Activated CD4-positive, alpha-beta memory T cell treated with anti-CD3 and anti-CD28 coated beads for 36 hours (primary cell): ENCODE data around the gene HOXC4. TPM values are rescaled to one million over a fixed set of nuclear protein-coding genes. Genes with fewer than 3 reads are reported as not detected.
A peak's percentile ranks its signal among the peaks of the same experiment; 100 is the strongest.

ENCODE experiments used
- CTCF ChIA-PET: fragments of 350-600 bp; sonication (Branson Sonifier 250); formaldehyde crosslinking; loops from one replicate; lab custom pipeline; 2021; ENCODE audit warnings: antibody characterized with exemption, inconsistent platforms; lab: Charles Lee
- POLR2A ChIA-PET: fragments of 350-600 bp; sonication (Branson Sonifier 250); formaldehyde crosslinking; loops from one replicate; lab custom pipeline; 2021; ENCODE audit warnings: antibody characterized with exemption; lab: Charles Lee
- DNase-seq: peaks from one replicate; pipeline ENCODE4 v3.0.0-alpha.2; 2020
- H3K27ac Mint-ChIP-seq: one replicate; pipeline ENCODE4 v1.8.0; 2021; ENCODE audit warnings: mixed read lengths
- H3K27me3 Mint-ChIP-seq: one replicate; pipeline ENCODE4 v1.8.0; 2021; ENCODE audit warnings: mixed read lengths
- H3K36me3 Mint-ChIP-seq: one replicate; pipeline ENCODE4 v1.8.0; 2021; ENCODE audit warnings: mixed read lengths
- H3K4me1 Mint-ChIP-seq: one replicate; pipeline ENCODE4 v1.8.0; 2021; ENCODE audit warnings: low read depth, mixed read lengths
- H3K4me3 Mint-ChIP-seq: one replicate; pipeline ENCODE4 v1.8.0; 2021; ENCODE audit warnings: mild to moderate bottlenecking, mixed read lengths
- H3K9me3 Mint-ChIP-seq: one replicate; pipeline ENCODE4 v1.8.0; 2021; ENCODE audit warnings: mixed read lengths
- intact Hi-C: fragments of 100-400 bp; cut with micrococcal nuclease; formaldehyde crosslinking; loops from one replicate; pipeline ENCODE4 v1.15.1; 2023
- total RNA-seq, 2 experiments: library from RNA; stranded (reverse); gene quantifications; one replicate each; pipeline ENCODE4 v1.2.3, GENCODE V29; 2021

Gene HOXC4
- total RNA-seq, 2 experiments from 2014 or later: 0.17 TPM; not detected in 1

DNA sequence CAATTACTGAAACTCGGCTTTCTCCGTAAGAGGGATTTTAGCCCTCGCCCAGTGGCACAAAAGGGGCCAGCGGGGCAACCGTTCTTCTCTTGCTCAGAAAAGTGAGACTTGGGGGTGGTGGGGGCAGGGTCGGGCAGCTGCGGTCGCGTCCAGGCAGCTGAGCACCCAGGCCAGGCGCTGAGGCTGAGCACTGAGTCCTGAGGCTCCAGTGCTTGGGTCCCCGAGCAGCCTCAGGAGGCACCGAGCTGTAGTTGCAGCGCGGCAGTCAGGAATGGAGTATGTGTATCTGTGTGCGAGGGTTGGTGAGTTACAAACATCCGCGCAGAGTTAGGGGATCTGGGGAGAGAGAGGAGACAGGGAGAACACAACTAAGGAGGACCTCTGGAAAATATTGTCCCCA, 29.5 kb upstream of the HOXC4 start:
- POLR2A ChIA-PET: no interaction called here
- no peak for DNase-seq
- Mint-ChIP-seq H3K27ac (no peak overlapping the region), H3K9me3 (no peaks in the 10 kb centered on the region), H3K36me3 (no peaks in the 10 kb centered on the region), H3K4me3 (no peak overlapping the region), H3K27me3 (peaks cover 71% of the 10 kb centered on the region), H3K4me1 (peaks cover 7% of the 10 kb centered on the region)
- CTCF ChIA-PET: interaction anchor here (1.0 to 2.7 kb wide), 6 partner anchors 8 to 190 kb away, joined by 3 to 24 read pairs (median 6); partner anchors contain the start of genes HOXC5 and HOXC8
- intact Hi-C loops: no loop called here

DNA sequence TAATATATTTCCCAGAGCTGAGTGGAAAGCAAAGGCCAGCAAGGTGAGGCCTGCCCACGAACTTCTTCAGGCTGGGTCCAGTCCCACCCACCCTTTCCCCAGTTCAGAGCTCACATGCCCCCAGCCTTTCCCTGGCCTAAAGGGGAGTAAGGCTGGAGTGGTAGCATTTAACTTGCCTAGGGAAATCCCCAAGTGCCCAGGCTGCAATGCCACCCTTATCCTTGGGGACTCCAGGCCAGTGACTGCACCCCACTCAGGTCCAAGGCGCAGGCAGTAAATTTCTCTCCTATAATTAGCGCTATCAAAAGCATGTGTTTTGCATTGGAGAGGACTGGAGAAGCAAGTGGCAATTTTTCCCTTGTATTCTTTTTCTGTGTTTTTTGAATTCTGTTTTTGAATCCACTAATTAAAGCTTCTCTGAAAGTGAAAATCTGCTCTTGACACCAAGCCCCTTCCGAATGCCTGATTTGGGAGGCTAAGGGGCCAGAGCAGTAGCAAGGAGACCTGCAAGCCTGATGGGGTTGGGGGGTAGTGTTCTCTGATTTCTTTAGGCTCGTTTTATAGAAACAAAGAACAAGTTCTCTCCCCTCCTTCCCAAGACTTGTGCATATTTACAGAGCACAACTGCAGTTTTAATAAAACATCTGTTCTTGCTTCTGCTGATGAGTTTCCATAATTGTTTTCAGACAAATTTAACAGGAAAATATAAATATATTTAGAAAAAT, 28.9 kb upstream of the HOXC4 start:
- ChIA-PET CTCF (interaction anchor here (1.3 to 1.6 kb wide), 4 partner anchors 40 to 181 kb away, joined by 3 to 6 read pairs (median 4); partner anchors contain the start of gene HOXC10), POLR2A (no interaction called here)
- Mint-ChIP-seq H3K36me3 (no peaks in the 10 kb centered on the region), H3K4me3 (no peak overlapping the region), H3K27ac (no peak overlapping the region), H3K9me3 (no peaks in the 10 kb centered on the region), H3K27me3 (peaks cover 72% of the 10 kb centered on the region), H3K4me1 (peaks cover 11% of the 10 kb centered on the region)
- intact Hi-C loops: no loop called here
- no peak for DNase-seq

GRCh38 chr12:54025499-54026405, 27.9 kb upstream of the HOXC4 start:
- Mint-ChIP-seq H3K9me3 (no peaks in the 10 kb centered on the region), H3K27me3 (peaks cover 73% of the 10 kb centered on the region), H3K36me3 (no peaks in the 10 kb centered on the region), H3K4me1 (peaks cover 12% of the 10 kb centered on the region), H3K27ac (no peak overlapping the region), H3K4me3 (no peak overlapping the region)
- ChIA-PET POLR2A (no interaction called here), CTCF (interaction anchor here (1.3 to 2.0 kb wide), 2 partner anchors 41 to 176 kb away, joined by 3 to 6 read pairs; partner anchors contain the start of gene HOXC10)
- DNase-seq: no peak
- intact Hi-C loops: no loop called here

DNA sequence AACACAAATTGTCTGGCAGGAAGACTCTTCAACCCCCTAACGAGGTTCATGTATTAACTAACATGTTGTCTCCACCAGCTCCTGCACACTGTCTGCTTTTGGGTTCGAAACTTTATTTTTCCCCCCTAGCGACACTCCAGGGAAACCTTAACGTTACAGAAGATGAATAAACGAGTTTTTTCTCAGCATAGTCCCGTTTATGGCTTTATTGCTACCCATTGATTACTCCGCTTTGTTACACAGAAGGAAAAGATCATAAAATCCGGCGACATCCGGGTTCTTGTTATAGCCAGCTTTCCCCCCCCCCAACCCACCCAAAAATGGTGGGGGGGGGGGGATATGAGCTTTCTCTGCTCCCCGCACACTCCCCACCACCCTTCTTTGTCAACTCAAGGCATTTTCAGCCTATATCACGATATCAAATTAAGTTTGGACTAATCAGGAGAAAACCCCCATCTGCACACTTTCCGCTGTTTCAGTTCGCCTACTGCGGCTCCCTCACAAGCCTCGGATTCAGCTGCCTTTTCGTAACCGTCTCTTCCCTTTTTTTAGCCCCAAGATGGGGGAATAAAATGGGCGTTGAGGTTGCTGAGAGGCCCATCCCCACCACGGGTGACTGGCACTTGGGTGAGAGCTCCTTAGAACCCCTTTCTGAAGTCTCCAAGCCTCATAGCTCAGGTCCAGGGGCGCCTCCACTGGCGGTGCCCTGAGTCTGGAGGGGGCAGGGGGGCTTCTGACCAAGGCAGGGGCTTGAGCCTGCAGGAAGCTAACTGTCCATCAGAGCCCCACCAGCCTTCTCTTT, 26.8 kb upstream of the HOXC4 start:
- Mint-ChIP-seq H3K4me1 (peaks cover 12% of the 10 kb centered on the region), H3K27ac (no peak overlapping the region), H3K9me3 (no peaks in the 10 kb centered on the region), H3K4me3 (no peak overlapping the region), H3K36me3 (no peaks in the 10 kb centered on the region), H3K27me3 (peaks cover 73% of the 10 kb centered on the region)
- ChIA-PET POLR2A (no interaction called here), CTCF (interaction anchor here (0.7 to 2.0 kb wide), 4 partner anchors 18 to 187 kb away, joined by 3 to 7 read pairs (median 6); partner anchors contain the start of gene HOXC8)
- DNase-seq: no peak
- intact Hi-C loops: no loop called here

- no peaks in the 10 kb centered on the region for H3K9me3 Mint-ChIP-seq
- ChIA-PET POLR2A (no interaction called here), CTCF (interaction anchor here (0.7 to 2.0 kb wide), 5 partner anchors 18 to 187 kb away, joined by 3 to 7 read pairs (median 6); partner anchors contain the start of gene HOXC8)
- H3K27me3 Mint-ChIP-seq: peaks cover 73% of the 10 kb centered on the region
- no peak overlapping the region for H3K27ac Mint-ChIP-seq
- H3K4me1 Mint-ChIP-seq: peaks cover 12% of the 10 kb centered on the region
- no peaks in the 10 kb centered on the region for H3K36me3 Mint-ChIP-seq
- H3K4me3 Mint-ChIP-seq: no peak overlapping the region
- no peak for DNase-seq
- intact Hi-C loops: no loop called here
Measured at GRCh38 chr12:54027442-54027786, 26.2 kb upstream of the HOXC4 start.

- intact Hi-C loops: no loop called here
- Mint-ChIP-seq H3K4me1 (peaks cover 20% of the 10 kb centered on the region), H3K27me3 (peaks cover 74% of the 10 kb centered on the region), H3K27ac (no peak within 1 kb of the TSS), H3K36me3 (peaks cover 3% of the 10 kb centered on the region), H3K9me3 (peaks cover 5% of the 10 kb centered on the region), H3K4me3 (peak within 1 kb of the TSS; percentile 1)
- ChIA-PET POLR2A (no interaction called here), CTCF (interaction anchor here (0.9 to 2.1 kb wide), 3 partner anchors 13 to 179 kb away, joined by 3 to 7 read pairs (median 3); no protein-coding TSS in a partner anchor)
- DNase-seq: no peak
Measured at GRCh38 chr12:54028314-54029201, 25.1 kb upstream of the HOXC4 start, which contains the start of gene HOXC6. TSS of gene HOXC6 (plus strand) at chr12:54028440. CDS start at chr12:54028522, 82 bp downstream.

DNA sequence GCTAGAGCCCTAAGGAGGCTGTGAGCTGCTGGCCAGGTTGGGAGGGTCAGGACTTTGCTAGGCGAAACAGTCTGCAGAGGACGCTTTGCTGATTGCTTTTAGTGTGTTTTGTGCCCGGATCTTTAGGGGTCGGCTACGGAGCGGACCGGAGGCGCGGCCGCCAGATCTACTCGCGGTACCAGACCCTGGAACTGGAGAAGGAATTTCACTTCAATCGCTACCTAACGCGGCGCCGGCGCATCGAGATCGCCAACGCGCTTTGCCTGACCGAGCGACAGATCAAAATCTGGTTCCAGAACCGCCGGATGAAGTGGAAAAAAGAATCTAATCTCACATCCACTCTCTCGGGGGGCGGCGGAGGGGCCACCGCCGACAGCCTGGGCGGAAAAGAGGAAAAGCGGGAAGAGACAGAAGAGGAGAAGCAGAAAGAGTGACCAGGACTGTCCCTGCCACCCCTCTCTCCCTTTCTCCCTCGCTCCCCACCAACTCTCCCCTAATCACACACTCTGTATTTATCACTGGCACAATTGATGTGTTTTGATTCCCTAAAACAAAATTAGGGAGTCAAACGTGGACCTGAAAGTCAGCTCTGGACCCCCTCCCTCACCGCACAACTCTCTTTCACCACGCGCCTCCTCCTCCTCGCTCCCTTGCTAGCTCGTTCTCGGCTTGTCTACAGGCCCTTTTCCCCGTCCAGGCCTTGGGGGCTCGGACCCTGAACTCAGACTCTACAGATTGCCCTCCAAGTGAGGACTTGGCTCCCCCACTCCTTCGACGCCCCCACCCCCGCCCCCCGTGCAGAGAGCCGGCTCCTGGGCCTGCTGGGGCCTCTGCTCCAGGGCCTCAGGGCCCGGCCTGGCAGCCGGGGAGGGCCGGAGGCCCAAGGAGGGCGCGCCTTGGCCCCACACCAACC, 23.9 kb upstream of the HOXC4 start:
- no peak overlapping the region for H3K4me3 Mint-ChIP-seq
- H3K4me1 Mint-ChIP-seq: peaks cover 25% of the 10 kb centered on the region
- no peak overlapping the region for H3K27ac Mint-ChIP-seq
- ChIA-PET POLR2A (no interaction called here), CTCF (interaction anchor here (0.8 to 4.6 kb wide), 4 partner anchors 13 to 178 kb away, joined by 3 to 81 read pairs (median 16); no protein-coding TSS in a partner anchor)
- DNase-seq: no peak
- peaks cover 73% of the 10 kb centered on the region for H3K27me3 Mint-ChIP-seq
- H3K9me3 Mint-ChIP-seq: peaks cover 5% of the 10 kb centered on the region
- intact Hi-C loops: loop anchor here (5.0 kb wide), 1 partner anchor 32 kb away; no protein-coding TSS in a partner anchor
- peaks cover 3% of the 10 kb centered on the region for H3K36me3 Mint-ChIP-seq

DNA sequence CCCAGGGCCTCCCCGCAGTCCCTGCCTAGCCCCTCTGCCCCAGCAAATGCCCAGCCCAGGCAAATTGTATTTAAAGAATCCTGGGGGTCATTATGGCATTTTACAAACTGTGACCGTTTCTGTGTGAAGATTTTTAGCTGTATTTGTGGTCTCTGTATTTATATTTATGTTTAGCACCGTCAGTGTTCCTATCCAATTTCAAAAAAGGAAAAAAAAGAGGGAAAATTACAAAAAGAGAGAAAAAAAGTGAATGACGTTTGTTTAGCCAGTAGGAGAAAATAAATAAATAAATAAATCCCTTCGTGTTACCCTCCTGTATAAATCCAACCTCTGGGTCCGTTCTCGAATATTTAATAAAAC, 23.2 kb upstream of the HOXC4 start:
- Mint-ChIP-seq H3K27me3 (peaks cover 73% of the 10 kb centered on the region), H3K27ac (no peak overlapping the region), H3K4me3 (no peak overlapping the region), H3K36me3 (peaks cover 3% of the 10 kb centered on the region), H3K4me1 (peaks cover 25% of the 10 kb centered on the region), H3K9me3 (peaks cover 5% of the 10 kb centered on the region)
- ChIA-PET POLR2A (no interaction called here), CTCF (interaction anchor here (0.8 to 4.6 kb wide), 4 partner anchors 13 to 170 kb away, joined by 3 to 81 read pairs (median 15); partner anchors contain the start of gene HOXC4)
- DNase-seq: no peak
- intact Hi-C loops: loop anchor here (5.0 kb wide), 1 partner anchor 33 kb away; no protein-coding TSS in a partner anchor

DNA sequence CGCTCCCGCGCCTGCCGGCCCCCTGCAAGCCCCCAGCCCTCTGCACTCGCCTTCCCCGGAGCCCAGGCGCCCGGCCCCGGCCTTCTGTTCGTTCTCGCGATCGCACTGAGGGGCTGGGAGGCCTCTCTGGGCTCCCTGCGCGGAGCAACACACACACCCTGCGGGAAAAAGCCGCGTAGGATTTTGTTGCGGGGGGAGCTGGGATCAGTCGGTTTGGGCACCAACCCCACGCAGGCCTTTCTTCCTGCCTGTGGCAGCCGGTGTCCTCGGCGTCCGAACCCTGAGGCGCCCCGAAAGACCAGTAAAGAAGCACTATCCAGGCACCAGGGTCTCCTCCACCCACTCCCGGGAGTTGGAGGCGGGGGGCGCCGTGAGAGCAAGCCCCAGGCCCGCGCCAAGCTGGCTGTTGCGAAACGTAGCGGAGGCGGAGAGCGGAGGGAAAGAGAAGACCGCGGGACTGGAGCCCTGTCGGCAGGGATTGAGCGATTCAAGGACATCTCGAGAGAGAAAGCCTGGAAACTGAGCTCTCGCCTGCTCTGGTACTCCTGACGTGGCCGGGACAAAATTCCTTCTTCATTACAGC, 22.7 kb upstream of the HOXC4 start:
- no peak overlapping the region for H3K4me3 Mint-ChIP-seq
- intact Hi-C loops: loop anchor here (5.0 kb wide), 1 partner anchor 34 kb away; no protein-coding TSS in a partner anchor
- ChIA-PET CTCF (interaction anchor here (0.8 to 4.6 kb wide), 9 partner anchors 8 to 170 kb away, joined by 3 to 81 read pairs (median 26); partner anchors contain the start of genes HOXC4 and SMUG1), POLR2A (no interaction called here)
- H3K4me1 Mint-ChIP-seq: peaks cover 25% of the 10 kb centered on the region
- H3K27me3 Mint-ChIP-seq: peaks cover 73% of the 10 kb centered on the region
- no peak overlapping the region for H3K27ac Mint-ChIP-seq
- peaks cover 5% of the 10 kb centered on the region for H3K9me3 Mint-ChIP-seq
- DNase-seq: no peak
- H3K36me3 Mint-ChIP-seq: peaks cover 3% of the 10 kb centered on the region
